ENCODE measurements around the gene SEMA4D.

GRCh38 chr9:89418474-89418845 lies 79.5 kb downstream of the SEMA4D start:
- TF ChIP-seq POLR2A (IDR thresholded peaks at IDR 0.05): no peak
- TF ChIP-seq CTCF (IDR thresholded peaks at IDR 0.05): no peak

All from adrenal gland (tissue), 5 donors.